Measurements from ENCODE around the gene DTWD2. TPM values are rescaled to one million over a fixed set of nuclear protein-coding genes. Genes with fewer than 3 reads are reported as not detected.

The DTWD2 gene
- total RNA-seq, 1 donor from 2014 or later: 7.9 TPM

GRCh38 chr5:118808441-118808840, 179.9 kb downstream of the DTWD2 start:
- H3K36me3 ChIP-seq: no peaks in the 10 kb centered on the region
- intact Hi-C loops (cut with DNase I): no loop called here
- DNase-seq (ENCODE audit: extremely low spot score in 2 of 2): no peak
- H3K27ac ChIP-seq: no peak overlapping the region
- no peaks in the 10 kb centered on the region for H3K4me1 ChIP-seq
- no peak overlapping the region for H3K4me3 ChIP-seq
- TF ChIP-seq POLR2AphosphoS5 (IDR thresholded peaks at IDR 0.05; ENCODE audit: insufficient read depth in 1 of 2, low read depth in 1 of 2) (no peak), CTCF (IDR thresholded peaks at IDR 0.05) (no peak)
- no peaks in the 10 kb centered on the region for H3K9me3 ChIP-seq
- no peaks in the 10 kb centered on the region for H3K27me3 ChIP-seq

GRCh38 chr5:118806571-118806970, 181.8 kb downstream of the DTWD2 start:
- TF ChIP-seq POLR2A (IDR thresholded peaks at IDR 0.05): no peak
- no peak for TF ChIP-seq POLR2AphosphoS5 (IDR thresholded peaks at IDR 0.05; ENCODE audit: insufficient read depth in 1 of 2, low read depth in 1 of 2)
- TF ChIP-seq CTCF (IDR thresholded peaks at IDR 0.05): no peak
- no peaks in the 10 kb centered on the region for H3K4me1 ChIP-seq
- H3K36me3 ChIP-seq: no peaks in the 10 kb centered on the region
- DNase-seq (ENCODE audit: extremely low spot score in 2 of 2): no peak
- H3K9me3 ChIP-seq: no peaks in the 10 kb centered on the region
- H3K27me3 ChIP-seq: no peaks in the 10 kb centered on the region
- no peak overlapping the region for H3K4me3 ChIP-seq
- intact Hi-C loops (cut with DNase I): no loop called here
- H3K27ac ChIP-seq: no peak overlapping the region

GRCh38 chr5:118802335-118802734, 186.0 kb downstream of the DTWD2 start:
- no peak overlapping the region for H3K4me3 ChIP-seq
- DNase-seq (ENCODE audit: extremely low spot score in 2 of 2): no peak
- H3K4me1 ChIP-seq: no peaks in the 10 kb centered on the region
- intact Hi-C loops (cut with DNase I): no loop called here
- no peaks in the 10 kb centered on the region for H3K27me3 ChIP-seq
- H3K36me3 ChIP-seq: no peaks in the 10 kb centered on the region
- H3K27ac ChIP-seq: no peak overlapping the region
- TF ChIP-seq POLR2A (IDR thresholded peaks at IDR 0.05): no peak
- H3K9me3 ChIP-seq: no peaks in the 10 kb centered on the region

GRCh38 chr5:118796081-118796480, 192.3 kb downstream of the DTWD2 start:
- Histone ChIP-seq H3K9me3 (no peaks in the 10 kb centered on the region), H3K36me3 (no peaks in the 10 kb centered on the region), H3K27me3 (no peaks in the 10 kb centered on the region), H3K27ac (no peak overlapping the region), H3K4me1 (peaks cover 8% of the 10 kb centered on the region), H3K4me3 (no peak overlapping the region)
- no peak for DNase-seq (ENCODE audit: extremely low spot score in 2 of 2)
- TF ChIP-seq CTCF (IDR thresholded peaks at IDR 0.05) (no peak), POLR2AphosphoS5 (IDR thresholded peaks at IDR 0.05; ENCODE audit: insufficient read depth in 1 of 2, low read depth in 1 of 2) (no peak), POLR2A (IDR thresholded peaks at IDR 0.05) (no peak)
- intact Hi-C loops (cut with DNase I): no loop called here

DNA sequence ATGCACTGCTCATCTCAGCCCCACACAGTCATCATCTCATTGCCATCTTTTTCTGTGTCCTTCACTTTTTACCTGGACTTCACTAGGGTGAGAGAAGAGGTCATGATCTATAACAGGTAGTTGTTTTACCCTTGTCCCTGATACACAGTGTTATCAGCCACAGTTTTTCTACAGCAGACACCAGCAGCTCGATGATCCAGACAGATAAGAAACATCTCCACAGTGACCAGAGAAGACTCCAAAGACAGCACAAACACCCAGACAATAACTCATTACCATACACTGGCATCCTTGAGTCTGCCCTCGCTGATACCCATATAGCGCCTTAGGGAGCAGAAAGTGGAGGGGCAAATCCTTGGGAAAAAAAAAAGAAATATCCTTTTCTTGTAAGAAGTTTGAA, 194.1 kb downstream of the DTWD2 start:
- no peak overlapping the region for H3K27ac ChIP-seq
- no peaks in the 10 kb centered on the region for H3K9me3 ChIP-seq
- no peak for TF ChIP-seq CTCF (IDR thresholded peaks at IDR 0.05)
- TF ChIP-seq POLR2A (IDR thresholded peaks at IDR 0.05): no peak
- TF ChIP-seq POLR2AphosphoS5 (IDR thresholded peaks at IDR 0.05; ENCODE audit: insufficient read depth in 1 of 2, low read depth in 1 of 2): no peak
- no peak overlapping the region for H3K4me3 ChIP-seq
- H3K4me1 ChIP-seq: peaks cover 13% of the 10 kb centered on the region
- H3K27me3 ChIP-seq: no peaks in the 10 kb centered on the region
- H3K36me3 ChIP-seq: no peaks in the 10 kb centered on the region
- intact Hi-C loops (cut with DNase I): no loop called here
- DNase-seq (ENCODE audit: extremely low spot score in 2 of 2): no peak

DNA sequence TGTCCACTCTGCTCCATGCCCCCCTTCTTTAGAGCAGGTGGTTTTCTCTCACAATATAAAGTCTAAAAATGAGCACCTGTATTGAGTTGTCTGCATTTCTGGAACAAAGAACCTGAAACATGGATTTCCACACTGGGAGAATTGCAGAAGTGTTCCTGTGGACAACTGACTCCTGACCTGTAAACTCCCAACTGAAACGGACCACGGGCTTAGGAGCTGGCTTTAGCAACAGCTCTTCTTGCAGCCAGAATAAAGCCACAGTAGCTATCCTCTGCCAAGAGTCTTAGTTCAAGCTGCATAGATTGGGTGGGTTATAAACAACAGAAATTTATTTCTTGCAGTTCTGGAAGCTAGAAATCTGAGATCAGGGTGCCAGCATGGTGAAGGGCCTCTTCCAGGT, 194.7 kb downstream of the DTWD2 start:
- Histone ChIP-seq H3K27me3 (no peaks in the 10 kb centered on the region), H3K4me1 (peaks cover 13% of the 10 kb centered on the region), H3K9me3 (no peaks in the 10 kb centered on the region), H3K4me3 (no peak overlapping the region), H3K36me3 (no peaks in the 10 kb centered on the region), H3K27ac (no peak overlapping the region)
- intact Hi-C loops (cut with DNase I): no loop called here
- DNase-seq (ENCODE audit: extremely low spot score in 2 of 2): no peak
- no peak for TF ChIP-seq CTCF (IDR thresholded peaks at IDR 0.05)
- TF ChIP-seq POLR2A (IDR thresholded peaks at IDR 0.05): no peak
- TF ChIP-seq POLR2AphosphoS5 (IDR thresholded peaks at IDR 0.05; ENCODE audit: insufficient read depth in 1 of 2, low read depth in 1 of 2): no peak

Data from vagina (tissue), 2 donors.